ENCODE results near the gene ALDH18A1. TPM values are rescaled to one million over a fixed set of nuclear protein-coding genes. Genes with fewer than 3 reads are reported as not detected.
"Not testable (repeated sequence)": the region's sequence is repeated elsewhere in the genome, so short reads cannot be mapped to it uniquely, and the experiment has no call there.

The ALDH18A1 gene
- total RNA-seq (2014; rRNA removed; shearing (Covaris generic)) = 56.6 and 76.3 TPM in 2 replicates

DNA sequence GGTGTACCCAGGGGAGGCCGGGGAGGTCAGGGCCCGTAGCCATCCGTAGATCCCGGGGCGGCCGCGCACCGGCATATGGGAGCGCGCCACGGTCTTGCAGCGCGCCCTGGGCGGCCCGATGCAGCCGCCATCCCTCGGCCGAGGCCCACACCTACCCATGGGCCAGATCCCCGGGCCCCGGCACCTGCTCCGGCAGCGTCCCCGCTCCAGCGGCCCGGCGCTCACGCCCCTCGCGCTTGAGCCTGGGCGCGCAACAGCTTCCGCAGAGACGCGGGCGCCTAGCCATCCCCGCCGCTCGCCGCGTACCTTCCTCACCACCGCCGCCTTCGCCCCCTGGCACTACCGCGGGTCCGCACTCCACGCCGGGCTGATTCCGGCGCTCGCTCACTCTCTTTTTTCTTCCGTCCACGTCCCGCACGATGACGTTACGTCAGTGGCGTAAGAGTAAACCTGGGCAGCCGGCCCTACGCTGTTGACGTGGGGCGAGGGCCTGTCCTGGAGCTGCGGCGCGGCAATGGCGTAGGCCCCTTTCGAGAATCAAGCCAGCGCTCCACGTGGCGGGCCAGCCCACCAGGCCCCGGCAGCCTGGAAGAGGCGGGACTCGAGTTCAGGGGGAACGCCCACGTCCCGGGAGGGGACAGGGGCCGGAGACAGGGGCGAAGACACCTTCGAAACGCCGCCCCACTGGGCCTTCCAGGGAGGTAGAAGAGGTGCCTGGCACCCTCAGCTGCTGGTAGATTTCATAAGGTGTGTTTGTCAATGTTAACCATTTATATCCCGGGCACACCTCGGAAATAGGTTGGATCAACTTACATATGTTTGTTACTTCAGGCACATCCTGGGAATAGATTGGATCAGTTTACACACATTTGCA is at the start of gene ALDH18A1:
TSS of gene ALDH18A1 (minus strand) at position 421 of the 874 bp plus-strand sequence. CDS start 3,334 bp downstream, outside the sequence.
- peak; percentile 91 for DNase-seq (ENCODE audit: low read depth)

DNA sequence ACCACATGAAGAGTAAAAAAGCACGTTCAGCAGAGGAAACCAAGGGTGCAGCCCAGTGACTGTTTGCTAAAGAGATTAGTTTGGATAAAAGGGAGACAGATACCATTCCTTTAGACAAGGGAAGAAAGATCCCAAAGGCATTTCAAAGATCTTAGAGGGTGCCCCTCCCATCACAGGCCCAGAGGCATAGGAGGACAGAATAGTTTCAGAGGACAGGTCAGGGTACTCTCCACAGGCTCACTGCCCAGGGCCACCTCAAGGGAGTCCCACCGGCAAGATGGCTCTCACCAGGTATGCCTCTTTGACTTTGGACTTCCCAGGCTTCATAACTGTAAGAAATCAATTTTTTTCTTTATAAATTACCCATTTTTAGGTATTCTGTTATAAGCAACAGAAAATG is 41.9 kb upstream of the ALDH18A1 start:
- no peak for DNase-seq (ENCODE audit: low read depth)

- DNase-seq (ENCODE audit: low read depth) = no peak
Observed at GRCh38 chr10:95697429-95697828, 40.9 kb upstream of the ALDH18A1 start.

DNA sequence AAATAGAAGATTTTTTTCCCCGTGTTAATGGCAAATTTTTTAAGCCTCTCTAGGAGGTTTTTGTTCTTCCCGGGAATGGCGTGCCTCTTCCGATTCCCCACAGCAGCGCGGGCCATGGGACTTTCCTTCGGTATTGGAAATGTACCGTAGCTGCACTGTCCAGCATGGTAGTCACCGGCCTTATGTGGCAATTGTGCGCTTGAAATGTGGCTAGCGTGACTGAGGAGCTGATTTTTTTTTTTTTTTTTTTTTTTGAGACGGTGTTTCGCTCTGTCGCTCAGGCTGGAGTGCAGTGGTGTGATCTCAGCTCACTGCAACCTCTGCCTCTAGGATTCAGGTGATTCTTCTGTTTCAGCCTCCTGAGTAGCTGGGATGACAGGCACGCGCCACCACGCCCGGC is 38.2 kb upstream of the ALDH18A1 start:
- no peak for DNase-seq (ENCODE audit: low read depth)

DNA sequence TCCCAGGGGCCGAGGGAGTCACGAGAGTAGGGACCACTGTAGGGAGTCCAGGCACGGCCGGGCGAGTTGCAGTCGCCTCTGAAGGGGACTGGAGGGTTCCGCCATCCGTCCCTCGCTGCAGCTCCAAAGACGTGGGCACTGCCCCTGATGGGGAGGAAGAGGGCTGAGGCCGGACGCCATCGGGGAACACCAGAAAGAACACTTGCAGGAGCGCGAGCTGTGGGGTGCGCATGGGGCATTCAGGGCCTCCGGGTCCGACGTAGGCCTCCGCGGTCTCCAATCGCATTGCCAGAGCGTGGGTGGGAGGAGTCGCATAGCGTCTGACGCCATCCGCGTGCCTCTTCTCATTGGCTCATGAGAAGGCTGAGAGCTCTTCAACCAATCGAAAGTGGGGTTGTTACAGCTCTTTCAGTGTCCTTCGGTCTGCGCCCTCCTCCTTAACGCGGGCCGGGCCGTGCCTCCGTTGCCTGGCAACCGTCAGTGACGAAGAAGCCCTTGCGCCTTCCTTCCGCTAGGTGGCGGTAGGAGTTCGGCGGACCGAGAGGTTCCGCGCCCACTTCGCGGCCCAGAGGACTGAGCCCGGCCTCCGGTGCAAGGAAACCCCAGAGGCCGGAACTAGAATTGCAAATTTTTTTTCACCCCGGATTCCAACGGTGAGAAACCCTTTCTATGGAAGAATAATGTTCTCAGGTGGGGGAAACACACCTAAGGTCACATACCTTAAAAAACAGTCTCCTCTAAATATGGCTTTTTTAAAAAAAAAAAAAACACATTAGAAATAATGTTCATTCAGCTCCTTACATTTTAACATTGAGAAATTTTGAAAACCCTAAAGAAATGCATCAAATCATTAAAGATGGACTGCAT is 37.4 kb upstream of the ALDH18A1 start, which contains the start of gene TCTN3:
TSS of gene TCTN3 (minus strand) at position 260 of the 867 bp plus-strand sequence. CDS start at position 232, 28 bp downstream.
- DNase-seq (ENCODE audit: low read depth) = peak; percentile 99

- DNase-seq (ENCODE audit: low read depth) = peak; percentile 2
Observed at GRCh38 chr10:95693071-95693667, 36.7 kb upstream of the ALDH18A1 start.

GRCh38 chr10:95691281-95691680 is 34.8 kb upstream of the ALDH18A1 start:
- DNase-seq (ENCODE audit: low read depth) = no peak

- DNase-seq (ENCODE audit: low read depth) = no peak
Observed at GRCh38 chr10:95688648-95689047, 32.1 kb upstream of the ALDH18A1 start.

- DNase-seq (ENCODE audit: low read depth) = no peak
Observed at GRCh38 chr10:95683966-95684365, 27.5 kb upstream of the ALDH18A1 start.

- DNase-seq (ENCODE audit: low read depth) = no peak
Observed at GRCh38 chr10:95675403-95676116, 19.0 kb upstream of the ALDH18A1 start.

- no peak for DNase-seq (ENCODE audit: low read depth)
Observed at GRCh38 chr10:95674643-95675042, 18.1 kb upstream of the ALDH18A1 start.

GRCh38 chr10:95672641-95673040 is 16.1 kb upstream of the ALDH18A1 start:
- not testable (repeated sequence) for DNase-seq (ENCODE audit: low read depth)

DNA sequence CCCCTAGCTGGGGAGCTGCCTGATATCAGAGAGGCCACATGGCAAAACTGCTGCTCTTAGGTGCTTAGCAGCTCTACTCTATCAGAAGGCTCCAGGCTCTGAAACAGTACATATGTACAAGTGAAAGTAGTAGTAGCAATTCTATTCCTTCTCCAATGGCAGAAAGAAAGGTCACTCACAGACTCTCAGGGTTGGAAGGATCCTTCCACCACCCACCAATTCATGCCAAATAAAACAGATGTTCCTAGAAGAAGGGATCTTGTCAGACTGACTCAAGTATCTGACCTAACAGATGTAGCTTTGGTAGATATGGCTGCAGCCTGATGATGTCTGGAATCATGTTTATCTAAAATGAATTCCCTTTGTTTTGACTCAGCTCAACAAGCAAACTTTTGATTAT is 8.0 kb upstream of the ALDH18A1 start:
- no peak for DNase-seq (ENCODE audit: low read depth)

DNA sequence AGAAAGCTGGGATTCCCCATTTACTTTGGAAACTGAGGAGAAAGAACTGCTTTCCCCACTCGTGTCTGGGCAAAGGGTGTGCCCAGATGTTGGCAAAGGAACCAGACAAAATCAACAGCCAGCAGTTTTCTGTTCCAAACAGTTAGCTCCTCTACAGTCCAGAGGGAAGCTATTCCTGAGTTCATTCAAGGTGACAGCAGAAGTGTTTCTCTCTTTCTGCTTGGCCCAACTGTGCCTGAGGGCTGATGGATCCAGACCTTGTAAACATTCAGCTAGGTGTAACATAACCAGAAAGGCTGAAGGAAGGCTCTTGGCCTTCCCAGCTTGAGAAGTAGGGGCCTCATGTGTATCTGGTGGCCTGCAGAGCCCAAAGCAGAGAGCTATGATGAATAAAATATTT is 7.0 kb upstream of the ALDH18A1 start:
- DNase-seq (ENCODE audit: low read depth) = no peak

GRCh38 chr10:95661818-95662217 is 5.3 kb upstream of the ALDH18A1 start:
- peak; percentile 3 for DNase-seq (ENCODE audit: low read depth)

DNA sequence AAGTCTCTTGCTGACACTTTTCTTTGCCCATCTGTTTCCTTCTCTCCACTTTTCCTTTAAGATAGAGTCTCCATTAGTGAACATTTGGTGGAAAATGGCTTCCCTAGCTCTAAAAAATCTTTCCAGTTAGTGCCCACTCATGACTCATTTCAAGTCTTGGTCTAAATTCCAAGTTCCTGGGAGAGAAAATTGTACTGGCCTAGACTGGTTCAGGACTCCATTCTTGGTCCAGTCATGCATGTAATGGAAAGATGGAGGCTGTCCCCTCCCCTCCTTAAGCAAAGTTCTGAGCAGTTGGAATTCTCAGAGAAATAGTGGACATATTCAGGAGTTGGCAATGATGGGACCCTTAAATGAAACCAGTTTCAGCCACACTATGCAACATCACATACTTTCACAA is 3.8 kb upstream of the ALDH18A1 start:
- DNase-seq (ENCODE audit: low read depth) = no peak

GRCh38 chr10:95657250-95657649 is 739 bp upstream of the ALDH18A1 start:
- no peak for DNase-seq (ENCODE audit: low read depth)

GRCh38 chr10:95655571-95656290 is 780 bp downstream of the ALDH18A1 start:
- DNase-seq (ENCODE audit: low read depth) = peak; percentile 10

GRCh38 chr10:95653895-95654294 is 2.6 kb downstream of the ALDH18A1 start:
- DNase-seq (ENCODE audit: low read depth) = no peak

DNA sequence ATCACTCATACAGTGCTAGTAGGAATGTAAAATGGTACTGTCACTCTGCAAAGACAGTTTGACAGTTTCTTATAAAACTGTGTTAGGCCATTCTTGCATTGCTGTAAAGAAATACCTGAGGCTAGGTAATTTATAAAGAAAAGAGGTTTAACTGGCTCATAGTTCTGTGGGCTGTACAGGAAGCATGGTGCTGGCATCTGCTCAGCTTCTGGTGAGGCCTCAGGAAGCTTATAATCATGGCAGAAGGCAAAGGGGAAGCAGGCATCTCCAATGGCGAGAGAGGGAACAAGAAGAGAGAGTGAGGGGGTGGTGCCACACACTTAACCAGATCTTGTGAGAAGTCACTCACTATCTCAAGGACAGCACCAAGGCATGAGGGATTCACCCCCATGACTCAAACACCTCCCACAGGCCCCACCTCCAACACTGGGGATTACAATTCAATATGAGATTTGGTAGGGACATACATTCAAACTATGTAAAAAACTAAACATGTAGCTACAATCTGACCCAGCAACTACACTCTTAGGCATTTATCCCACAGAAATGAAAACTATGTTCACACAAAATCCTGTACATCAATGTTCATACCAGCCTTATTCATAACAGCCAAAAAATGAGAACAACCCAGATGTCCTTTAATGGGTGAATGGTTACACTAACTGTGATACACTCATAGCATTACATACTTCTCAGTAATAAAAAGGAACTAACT is 5.0 kb downstream of the ALDH18A1 start:
- no peak for DNase-seq (ENCODE audit: low read depth)
